B cell (primary cell): ENCODE results near the gene TAS2R9. TPM values are rescaled to one million over a fixed set of nuclear protein-coding genes. Genes with fewer than 3 reads are reported as not detected.
A peak's percentile ranks its signal among the peaks of the same experiment; 100 is the strongest.

Source experiments
- ATAC-seq: fragments of 200-7000 bp; cut with Tn5 transposase; one replicate; pipeline ENCODE4 v1.10.0; 2021; ENCODE audit warnings: low read depth, mild to moderate bottlenecking, moderate number of reproducible peaks, moderate library complexity
- CTCF ChIA-PET: fragments of 350-600 bp; sonication (Branson Sonifier 250); formaldehyde crosslinking; loops from one replicate; lab custom pipeline; 2021; ENCODE audit warnings: antibody characterized with exemption, inconsistent platforms; lab: Charles Lee
- POLR2A ChIA-PET: fragments of 350-600 bp; sonication (Branson Sonifier 250); formaldehyde crosslinking; loops from one replicate; lab custom pipeline; 2021; ENCODE audit warnings: antibody characterized with exemption; lab: Charles Lee
- DNase-seq: peaks from one replicate; pipeline ENCODE4 v3.0.0; 2013
- H2AFZ ChIP-seq: 2 replicates; pipeline ENCODE4 v1.6.1; 2012; ENCODE audit warnings: mild to moderate bottlenecking, low read depth, low read length; ENCODE audit not compliant: insufficient read depth, poor library complexity, severe bottlenecking
- H3K27ac ChIP-seq, 2 donors: 1 replicate in 1 of 2; 2 replicates in 1 of 2; pipeline ENCODE4 v1.5.1; 2012 to 2013; ENCODE audit warnings: low read length in 2 of 2, mild to moderate bottlenecking in 2 of 2, moderate library complexity in 1 of 2
- H3K27me3 ChIP-seq, 4 experiments: fragments of 200-600 bp in 1 of 4; sonication (generic) in 1 of 4; replicated peaks in 1 of 4; 1 replicate in 2 of 4; 2 replicates in 2 of 4; pipeline versions ENCODE4 v1.6.1 to v1.7.0; 2013 to 2016; ENCODE audit warnings: low read length in 3 of 4, mild to moderate bottlenecking in 2 of 4, mixed read lengths in 1 of 4, moderate library complexity in 1 of 4; ENCODE audit not compliant: insufficient read depth in 4 of 4, control insufficient read depth in 3 of 4; ENCODE audit errors: control extremely low read depth in 1 of 4
- H3K36me3 ChIP-seq, 2 experiments: replicated peaks in 1 of 2; 1 replicate in 1 of 2; 2 replicates in 1 of 2; pipeline versions ENCODE4 v1.6.1 to v1.7.1; 2013; ENCODE audit warnings: low read length in 1 of 2; ENCODE audit not compliant: insufficient read depth in 2 of 2, control insufficient read depth in 1 of 2; ENCODE audit errors: control extremely low read depth in 1 of 2, extremely low read depth in 1 of 2
- H3K4me1 ChIP-seq, 2 donors: fragments of 200-600 bp in 1 of 2; sonication (generic) in 1 of 2; 1 replicate in 1 of 2; 2 replicates in 1 of 2; pipeline versions ENCODE4 v1.5.1 to v1.6.1; 2013 to 2017; ENCODE audit warnings: low read length in 2 of 2; ENCODE audit not compliant: control insufficient read depth in 2 of 2, insufficient read depth in 2 of 2
- H3K4me2 ChIP-seq: replicated peaks from 2 replicates; pipeline ENCODE3; 2012; ENCODE audit warnings: mild to moderate bottlenecking, low read depth, low read length; ENCODE audit not compliant: poor library complexity, severe bottlenecking
- H3K4me3 ChIP-seq, 5 experiments: fragments of 200-600 bp in 1 of 5; sonication (generic) in 1 of 5; 1 replicate in 3 of 5; 2 replicates in 2 of 5; pipeline versions ENCODE4 v1.5.1 to v1.7.0; 2011 to 2016; ENCODE audit warnings: low read length in 4 of 5, mild to moderate bottlenecking in 4 of 5, low read depth in 2 of 5, control low read depth in 1 of 5, moderate library complexity in 1 of 5; ENCODE audit not compliant: insufficient read depth in 1 of 5; ENCODE audit errors: control extremely low read depth in 1 of 5, extremely low read depth in 1 of 5
- H3K79me2 ChIP-seq: fragments of 200-600 bp; sonication (generic); one replicate; pipeline ENCODE4 v1.6.0; 2016; ENCODE audit warnings: low read length; ENCODE audit not compliant: control insufficient read depth, insufficient read depth
- H3K9ac ChIP-seq: fragments of 200-600 bp; sonication (generic); 2 replicates; pipeline ENCODE4 v1.6.1; 2017; ENCODE audit warnings: mild to moderate bottlenecking, low read length, moderate library complexity
- H3K9me3 ChIP-seq, 3 donors: one replicate each; pipeline versions ENCODE4 v1.6.1 to v1.7.1; 2013; ENCODE audit warnings: low read length in 2 of 3; ENCODE audit not compliant: control insufficient read depth in 2 of 3, insufficient read depth in 1 of 3; ENCODE audit errors: control extremely low read depth in 1 of 3
- H4K20me1 ChIP-seq: 2 replicates; pipeline ENCODE4 v1.6.0; 2012; ENCODE audit warnings: mild to moderate bottlenecking, low read length; ENCODE audit not compliant: insufficient read depth, control insufficient read depth, poor library complexity, severe bottlenecking
- H3K27ac Mint-ChIP-seq: one replicate; pipeline ENCODE4 v1.8.0; 2021; ENCODE audit warnings: mixed read lengths
- H3K27me3 Mint-ChIP-seq: one replicate; pipeline ENCODE4 v1.8.0; 2021; ENCODE audit warnings: mixed read lengths
- H3K4me1 Mint-ChIP-seq: one replicate; pipeline ENCODE4 v1.8.0; 2021; ENCODE audit warnings: mixed read lengths
- H3K4me3 Mint-ChIP-seq: one replicate; pipeline ENCODE4 v1.8.0; 2021; ENCODE audit warnings: mixed read lengths
- H3K9me3 Mint-ChIP-seq: one replicate; pipeline ENCODE4 v1.8.0; 2022; ENCODE audit warnings: mixed read lengths; ENCODE audit not compliant: insufficient read depth
- EZH2 ChIP-seq: IDR thresholded peaks from 2 replicates; pipeline ENCODE4 v1.6.1; 2012; ENCODE audit warnings: borderline replicate concordance, low read depth, mild to moderate bottlenecking, moderate library complexity, low read length; ENCODE audit not compliant: insufficient read depth, poor library complexity, severe bottlenecking
- WGBS: methylation state at CpG from one replicate; pipeline ENCODE4 v1.1.5; 2013; ENCODE audit warnings: missing lambda C conversion rate; ENCODE audit not compliant: insufficient coverage; 5-methylcytosine and 5-hydroxymethylcytosine counted together
- intact Hi-C: fragments of 100-400 bp; cut with micrococcal nuclease; formaldehyde crosslinking; loops from one replicate; pipeline ENCODE4 v1.10.0; 2022
- polyA plus RNA-seq: library from polyadenylated mRNA; depleted of rRNA; stranded (reverse); fragments of >200 nt; gene quantifications from 2 replicates; pipeline ENCODE4 v1.2.3, GENCODE V29; 2012
- total RNA-seq, 2 donors: library from RNA; stranded (reverse); fragments of 120-200 nt in 1 of 2; gene quantifications; 1 replicate in 1 of 2; 2 replicates in 1 of 2; pipeline versions ENCODE4 v1.2.3 to v1.2.4, GENCODE V29; 2013 to 2022
- TF ChIP-seq, protein P1 (sequence below): fragments of 200-600 bp; IDR thresholded peaks from one replicate; pipeline ENCODE4 v1.8.0; 2022; ENCODE audit warnings: antibody characterized with exemption, mild to moderate bottlenecking

Gene TAS2R9
- total and polyA plus RNA-seq, 2 donors (not counting 1 experiment from before 2014, with no cell fraction given) = not detected

DNA sequence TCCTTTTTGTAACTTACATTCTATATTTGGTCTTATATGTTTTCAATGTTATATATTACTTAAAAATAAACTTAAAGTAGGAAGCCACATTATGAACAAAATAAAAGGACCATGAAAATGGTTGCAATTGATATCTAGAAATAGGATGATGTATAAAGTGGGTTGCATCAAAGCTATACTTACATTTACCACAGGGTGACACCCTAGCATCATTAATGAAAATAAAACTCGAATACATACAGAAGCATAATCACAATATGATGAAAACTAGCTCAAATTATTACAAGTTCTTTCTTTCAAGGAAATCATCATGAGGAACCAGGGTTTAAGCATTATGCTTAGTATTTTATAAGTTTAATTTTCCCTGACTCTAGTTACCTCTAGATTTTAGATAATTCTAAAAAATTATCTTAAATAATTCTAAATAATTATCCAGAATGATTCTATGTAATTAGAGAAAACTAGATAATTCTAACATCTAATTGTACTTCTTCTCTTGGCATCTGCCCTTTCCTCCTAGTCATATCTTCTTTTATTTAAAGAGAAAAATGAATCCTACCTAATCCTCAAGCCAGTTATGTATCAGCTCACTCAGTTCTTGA, 38.7 kb downstream of the TAS2R9 start:
- H3K4me3 Mint-ChIP-seq = no peak overlapping the region
- no peak for ATAC-seq
- intact Hi-C loops = loop anchor here (1.0 kb wide), 1 partner anchor 715 kb away; no protein-coding TSS in a partner anchor
- Histone ChIP-seq H3K27ac (no peak overlapping the region), H3K27me3 (peaks cover 0 to 26% (median 3%) of the 10 kb centered on the region in 4 experiments), H3K36me3 (no peaks in the 10 kb centered on the region), H2AFZ (no peak overlapping the region), H3K4me2 (no peak overlapping the region), H3K4me1 (no peaks in the 10 kb centered on the region), H3K9me3 (no peaks in the 10 kb centered on the region), H3K79me2 (no peaks in the 10 kb centered on the region), H3K9ac (no peak overlapping the region), H3K4me3 (no peak overlapping the region), H4K20me1 (no peaks in the 10 kb centered on the region)
- CTCF ChIA-PET = interaction anchor here (0.6 to 7.5 kb wide), 10 partner anchors 8 to 722 kb away, joined by 3 to 91 read pairs (median 6); no protein-coding TSS in a partner anchor
- no CpG with 5 or more reads among the region's 1 CpG for WGBS
- DNase-seq = peak; percentile 53
- POLR2A ChIA-PET = no interaction called here
- no peak overlapping the region for H3K27ac Mint-ChIP-seq
- TF ChIP-seq, protein P1, sequence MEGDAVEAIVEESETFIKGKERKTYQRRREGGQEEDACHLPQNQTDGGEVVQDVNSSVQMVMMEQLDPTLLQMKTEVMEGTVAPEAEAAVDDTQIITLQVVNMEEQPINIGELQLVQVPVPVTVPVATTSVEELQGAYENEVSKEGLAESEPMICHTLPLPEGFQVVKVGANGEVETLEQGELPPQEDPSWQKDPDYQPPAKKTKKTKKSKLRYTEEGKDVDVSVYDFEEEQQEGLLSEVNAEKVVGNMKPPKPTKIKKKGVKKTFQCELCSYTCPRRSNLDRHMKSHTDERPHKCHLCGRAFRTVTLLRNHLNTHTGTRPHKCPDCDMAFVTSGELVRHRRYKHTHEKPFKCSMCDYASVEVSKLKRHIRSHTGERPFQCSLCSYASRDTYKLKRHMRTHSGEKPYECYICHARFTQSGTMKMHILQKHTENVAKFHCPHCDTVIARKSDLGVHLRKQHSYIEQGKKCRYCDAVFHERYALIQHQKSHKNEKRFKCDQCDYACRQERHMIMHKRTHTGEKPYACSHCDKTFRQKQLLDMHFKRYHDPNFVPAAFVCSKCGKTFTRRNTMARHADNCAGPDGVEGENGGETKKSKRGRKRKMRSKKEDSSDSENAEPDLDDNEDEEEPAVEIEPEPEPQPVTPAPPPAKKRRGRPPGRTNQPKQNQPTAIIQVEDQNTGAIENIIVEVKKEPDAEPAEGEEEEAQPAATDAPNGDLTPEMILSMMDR = peak; percentile 77
- TF ChIP-seq EZH2 = no peak
- H3K9me3 Mint-ChIP-seq = no peaks in the 10 kb centered on the region
- H3K4me1 Mint-ChIP-seq = no peaks in the 10 kb centered on the region
- H3K27me3 Mint-ChIP-seq = peaks cover 41% of the 10 kb centered on the region

DNA sequence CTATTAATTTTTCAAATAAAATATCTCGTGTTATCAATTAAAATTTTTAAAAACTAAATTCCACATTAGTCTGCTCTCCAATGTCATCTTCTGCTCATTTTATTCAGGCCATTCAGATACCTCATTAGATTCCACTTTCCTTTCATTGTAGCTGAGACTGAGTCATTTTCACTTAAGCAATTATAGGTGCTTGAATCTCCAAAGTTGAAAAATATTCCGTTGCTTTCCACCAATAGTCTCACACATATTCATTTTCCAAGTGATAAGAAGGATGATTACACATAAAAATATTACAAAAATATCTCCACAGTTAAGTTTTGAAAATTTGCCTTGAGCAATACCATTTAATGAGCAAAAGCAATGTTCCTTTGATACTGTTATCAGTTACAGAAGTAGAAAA, 50.3 kb downstream of the TAS2R9 start:
- TF ChIP-seq EZH2 = no peak
- TF ChIP-seq, protein P1 = no peak
- CTCF ChIA-PET = interaction anchor here (0.9 to 1.5 kb wide), 2 partner anchors 8 to 10 kb away, joined by 3 to 4 read pairs; no protein-coding TSS in a partner anchor

More for the DNA sequence above, 50.3 kb downstream of the TAS2R9 start:
- H3K4me1 Mint-ChIP-seq = no peaks in the 10 kb centered on the region
- H3K27me3 Mint-ChIP-seq = peaks cover 21% of the 10 kb centered on the region
- ATAC-seq (no peak), DNase-seq (no peak)
- H3K9me3 ChIP-seq = peaks cover 0 to 15% (median 13%) of the 10 kb centered on the region in 3 donors
- H3K4me3 ChIP-seq = no peak overlapping the region
- no peak overlapping the region for H3K4me3 Mint-ChIP-seq
- no peak overlapping the region for H3K4me2 ChIP-seq
- no peak overlapping the region for H3K9ac ChIP-seq
- H3K9me3 Mint-ChIP-seq = peaks cover 11% of the 10 kb centered on the region
- WGBS = no CpG with 5 or more reads among the region's 2 CpGs
- no peaks in the 10 kb centered on the region for H3K36me3 ChIP-seq
- H3K27ac Mint-ChIP-seq = no peak overlapping the region
- POLR2A ChIA-PET = no interaction called here
- H3K27me3 ChIP-seq = peaks cover 0 to 17% (median 3%) of the 10 kb centered on the region in 4 experiments
- no peaks in the 10 kb centered on the region for H4K20me1 ChIP-seq
- no peaks in the 10 kb centered on the region for H3K4me1 ChIP-seq
- intact Hi-C loops = no loop called here
- H2AFZ ChIP-seq = no peak overlapping the region
- no peak overlapping the region for H3K27ac ChIP-seq
- H3K79me2 ChIP-seq = no peaks in the 10 kb centered on the region
